Fibroblast of pulmonary artery (primary cell): Measurements from ENCODE around the gene FAM237A.

Experiments used
- DNase-seq: peaks from one replicate; pipeline ENCODE4 v3.0.0-alpha.2; 2010; ENCODE audit warnings: low read depth
- H3K4me3 ChIP-seq: replicated peaks from 2 replicates; pipeline ENCODE4 v1.5.1; 2011; ENCODE audit warnings: low read depth, mild to moderate bottlenecking, control low read depth, low read length, moderate library complexity
- TF ChIP-seq, protein P1 (sequence below): IDR thresholded peaks from 2 replicates; pipeline ENCODE4 v1.5.1; 2011; ENCODE audit warnings: mild to moderate bottlenecking, control low read depth, low read length, inconsistent platforms; ENCODE audit errors: missing control alignments

The FAM237A gene

GRCh38 chr2:206615417-206616089 lies 26.7 kb upstream of the FAM237A start:
- DNase-seq = no peak
- TF ChIP-seq, protein P1, sequence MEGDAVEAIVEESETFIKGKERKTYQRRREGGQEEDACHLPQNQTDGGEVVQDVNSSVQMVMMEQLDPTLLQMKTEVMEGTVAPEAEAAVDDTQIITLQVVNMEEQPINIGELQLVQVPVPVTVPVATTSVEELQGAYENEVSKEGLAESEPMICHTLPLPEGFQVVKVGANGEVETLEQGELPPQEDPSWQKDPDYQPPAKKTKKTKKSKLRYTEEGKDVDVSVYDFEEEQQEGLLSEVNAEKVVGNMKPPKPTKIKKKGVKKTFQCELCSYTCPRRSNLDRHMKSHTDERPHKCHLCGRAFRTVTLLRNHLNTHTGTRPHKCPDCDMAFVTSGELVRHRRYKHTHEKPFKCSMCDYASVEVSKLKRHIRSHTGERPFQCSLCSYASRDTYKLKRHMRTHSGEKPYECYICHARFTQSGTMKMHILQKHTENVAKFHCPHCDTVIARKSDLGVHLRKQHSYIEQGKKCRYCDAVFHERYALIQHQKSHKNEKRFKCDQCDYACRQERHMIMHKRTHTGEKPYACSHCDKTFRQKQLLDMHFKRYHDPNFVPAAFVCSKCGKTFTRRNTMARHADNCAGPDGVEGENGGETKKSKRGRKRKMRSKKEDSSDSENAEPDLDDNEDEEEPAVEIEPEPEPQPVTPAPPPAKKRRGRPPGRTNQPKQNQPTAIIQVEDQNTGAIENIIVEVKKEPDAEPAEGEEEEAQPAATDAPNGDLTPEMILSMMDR = no peak

DNA sequence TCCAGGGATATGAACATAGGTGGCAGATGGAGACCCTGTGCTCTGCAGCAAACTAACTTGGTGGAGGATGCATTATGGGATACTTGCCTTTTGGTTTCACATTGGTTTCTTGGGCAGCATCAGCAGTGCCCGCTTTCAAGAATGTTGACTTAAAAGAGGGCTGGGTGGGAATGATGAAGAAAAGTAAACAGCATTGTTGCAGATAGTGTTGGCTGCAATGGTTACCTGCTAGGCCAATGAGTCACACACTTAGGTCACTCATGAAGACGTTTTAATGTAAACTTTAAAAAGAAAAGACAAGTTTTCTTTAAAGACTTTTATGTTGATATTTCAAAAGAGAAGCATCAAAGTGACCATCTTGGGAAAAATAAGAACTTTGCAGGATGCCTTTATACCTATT lies 26.1 kb upstream of the FAM237A start:
- TF ChIP-seq, protein P1 = no peak
- H3K4me3 ChIP-seq = no peak overlapping the region
- peak; percentile 1 for DNase-seq

More at GRCh38 chr2:206615417-206616089, 26.7 kb upstream of the FAM237A start:
- H3K4me3 ChIP-seq = no peak overlapping the region

DNA sequence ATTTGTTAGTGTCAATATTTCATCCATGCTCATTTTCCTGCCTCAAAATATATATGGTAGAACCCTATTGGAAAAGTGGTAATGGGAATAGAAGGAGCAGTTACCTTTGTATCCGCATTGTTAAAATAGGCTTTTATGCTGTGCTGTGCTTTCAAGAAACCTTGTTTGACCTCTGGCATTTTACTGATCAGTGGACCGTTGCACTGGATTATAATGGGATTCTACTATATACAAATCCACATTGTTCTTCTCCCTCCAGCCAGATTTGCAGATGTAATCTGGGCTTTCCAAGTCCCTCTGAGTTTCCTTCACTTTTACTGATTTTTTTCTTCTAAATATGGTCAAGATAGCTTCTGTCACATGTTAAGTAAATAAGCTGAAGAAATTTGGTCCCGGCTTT lies 23.3 kb upstream of the FAM237A start:
- H3K4me3 ChIP-seq = no peak overlapping the region
- TF ChIP-seq, protein P1 = no peak
- no peak for DNase-seq

GRCh38 chr2:206626108-206626507 lies 16.2 kb upstream of the FAM237A start:
- TF ChIP-seq, protein P1 = no peak
- H3K4me3 ChIP-seq = no peak overlapping the region
- DNase-seq = no peak

DNA sequence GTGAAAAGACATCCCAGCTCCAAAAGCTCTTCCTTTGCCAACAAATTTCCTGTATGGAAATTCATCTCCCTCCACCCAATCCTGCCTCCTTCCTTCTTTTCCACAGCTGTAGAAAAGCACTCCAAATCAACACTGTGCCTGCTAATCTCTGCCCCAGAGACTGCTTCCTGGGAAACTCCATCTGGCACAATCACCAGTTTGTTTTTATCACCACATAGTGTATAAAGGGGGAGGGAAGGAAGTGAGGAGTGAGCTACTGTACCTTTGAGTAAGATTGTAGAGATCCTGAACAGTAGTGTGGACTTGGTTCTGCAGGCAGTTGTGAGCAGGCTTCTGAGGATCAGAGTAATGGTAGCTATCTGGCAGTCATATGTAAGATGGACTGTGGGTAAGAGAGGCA lies 14.7 kb upstream of the FAM237A start:
- no peak for DNase-seq
- H3K4me3 ChIP-seq = no peak overlapping the region
- TF ChIP-seq, protein P1 = no peak

GRCh38 chr2:206631340-206631739 lies 10.9 kb upstream of the FAM237A start:
- TF ChIP-seq, protein P1 = no peak
- H3K4me3 ChIP-seq = no peak overlapping the region
- DNase-seq = no peak

- TF ChIP-seq, protein P1 = no peak
- DNase-seq = peak; percentile 4
- H3K4me3 ChIP-seq = no peak overlapping the region
These were observed 7.3 kb upstream of the FAM237A start for GRCh38 chr2:206635015-206635414.
